ENCODE measurements around the gene MEGF10.
A peak's percentile ranks its signal among the peaks of the same experiment; 100 is the strongest.

The MEGF10 gene

GRCh38 chr5:127418974-127419682 is 128.5 kb downstream of the MEGF10 start:
- no peak for TF ChIP-seq CTCF (IDR thresholded peaks at IDR 0.05; ENCODE audit: extremely low read depth, missing control alignments)
- DNase-seq (ENCODE audit: low spot score), result no peak

GRCh38 chr5:127419683-127420257 is 129.2 kb downstream of the MEGF10 start:
- no peak for TF ChIP-seq CTCF (IDR thresholded peaks at IDR 0.05; ENCODE audit: extremely low read depth, missing control alignments)
- no peak for DNase-seq (ENCODE audit: low spot score)

DNA sequence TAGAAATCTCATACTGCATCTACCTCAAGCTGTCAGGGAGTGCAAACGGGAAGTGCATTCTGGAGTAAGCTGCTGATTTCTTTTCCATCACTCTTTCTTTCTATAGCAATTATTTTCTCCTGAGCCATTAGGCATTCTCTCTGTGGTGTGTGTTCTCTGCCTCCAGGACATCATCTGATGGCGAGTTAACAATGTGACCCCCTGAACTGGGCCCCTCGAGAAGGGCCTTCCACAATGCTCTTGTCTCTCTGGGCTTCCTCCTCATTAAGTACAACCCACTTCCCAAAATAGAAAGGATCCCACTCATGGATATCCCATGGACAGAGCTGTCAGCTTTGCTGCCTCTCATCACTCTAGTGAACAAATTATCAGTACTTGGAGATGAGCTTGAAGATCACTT is 130.2 kb downstream of the MEGF10 start:
- TF ChIP-seq CTCF (IDR thresholded peaks at IDR 0.05; ENCODE audit: extremely low read depth, missing control alignments), result no peak
- no peak for DNase-seq (ENCODE audit: low spot score)

GRCh38 chr5:127421471-127421870 is 130.9 kb downstream of the MEGF10 start:
- TF ChIP-seq CTCF (IDR thresholded peaks at IDR 0.05; ENCODE audit: extremely low read depth, missing control alignments), result no peak
- DNase-seq (ENCODE audit: low spot score), result no peak

- peak; percentile 20 for DNase-seq (ENCODE audit: low spot score)
- no peak for TF ChIP-seq CTCF (IDR thresholded peaks at IDR 0.05; ENCODE audit: extremely low read depth, missing control alignments)
Observed at GRCh38 chr5:127423173-127423798, 132.7 kb downstream of the MEGF10 start.

DNA sequence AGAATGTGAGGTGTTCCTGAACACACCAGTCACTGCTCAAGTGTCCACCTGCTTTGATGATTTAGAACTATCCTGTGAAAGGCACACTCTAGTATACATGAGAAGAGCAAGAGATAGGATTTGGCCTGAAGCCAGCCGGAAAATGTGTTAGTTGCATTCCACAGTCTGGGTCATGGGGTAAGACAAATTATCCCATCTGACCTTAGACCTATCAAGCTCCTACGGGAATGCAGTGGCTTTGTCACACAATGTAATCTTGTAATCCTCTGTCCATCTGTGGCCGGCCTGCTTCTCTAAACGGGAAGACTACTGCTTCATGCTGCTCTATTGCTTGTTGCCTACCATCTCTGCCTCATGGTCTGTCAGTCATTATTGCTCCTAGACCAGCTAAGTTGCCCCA is 134.4 kb downstream of the MEGF10 start:
- DNase-seq (ENCODE audit: low spot score), result no peak
- TF ChIP-seq CTCF (IDR thresholded peaks at IDR 0.05; ENCODE audit: extremely low read depth, missing control alignments), result no peak

GRCh38 chr5:127425868-127426267 is 135.3 kb downstream of the MEGF10 start:
- DNase-seq (ENCODE audit: low spot score), result no peak
- no peak for TF ChIP-seq CTCF (IDR thresholded peaks at IDR 0.05; ENCODE audit: extremely low read depth, missing control alignments)

All from GM20000 (cell line).